Neural cell (in vitro differentiated cells): ENCODE results near the gene GABRD. TPM values are rescaled to one million over a fixed set of nuclear protein-coding genes. Genes with fewer than 3 reads are reported as not detected.

Source experiments
- H2AFZ ChIP-seq: fragments of 200-600, 300-800 bp; sonication (generic), shearing (Covaris generic); 2 replicates; pipeline ENCODE4 v1.6.0; 2014; ENCODE audit warnings: low read depth, mild to moderate bottlenecking, antibody characterized with exemption, low read length, moderate library complexity
- H3F3A ChIP-seq: fragments of 200-600 bp; shearing (Covaris generic); 2 replicates; pipeline ENCODE4 v1.6.1; 2016; ENCODE audit warnings: mild to moderate bottlenecking, moderate library complexity, mixed read lengths, antibody characterized with exemption, low read length; ENCODE audit not compliant: insufficient read depth, poor library complexity, severe bottlenecking
- H3K27ac ChIP-seq: fragments of 200-600, 300-800 bp; sonication (generic), shearing (Covaris generic); 2 replicates; pipeline ENCODE4 v1.5.1; 2014; ENCODE audit warnings: mild to moderate bottlenecking, low read length, moderate library complexity
- H3K27me3 ChIP-seq: fragments of 300-800, 200-600 bp; sonication (generic), shearing (Covaris generic); 2 replicates; pipeline ENCODE4 v1.6.0; 2014; ENCODE audit warnings: mild to moderate bottlenecking, low read depth, low read length, moderate library complexity; ENCODE audit not compliant: insufficient read depth
- H3K36me3 ChIP-seq: fragments of 300-800, 200-600 bp; sonication (generic), shearing (Covaris generic); 2 replicates; pipeline ENCODE4 v1.5.1; 2014; ENCODE audit warnings: mild to moderate bottlenecking, antibody characterized with exemption, low read length, moderate library complexity; ENCODE audit not compliant: insufficient read depth
- H3K4me2 ChIP-seq: fragments of 300-800, 200-600 bp; sonication (generic), shearing (Covaris generic); 2 replicates; pipeline ENCODE4 v1.6.0; 2014; ENCODE audit warnings: mild to moderate bottlenecking, low read length
- H3K4me3 ChIP-seq: fragments of 300-800, 200-600 bp; sonication (generic), shearing (Covaris generic); 2 replicates; pipeline ENCODE4 v1.5.1; 2014; ENCODE audit warnings: mild to moderate bottlenecking, low read length, moderate library complexity
- H3K79me2 ChIP-seq: fragments of 200-600 bp; shearing (Covaris generic); replicated peaks from 2 replicates; pipeline ENCODE4 v1.6.0; 2014; ENCODE audit warnings: mild to moderate bottlenecking, low read length, moderate library complexity; ENCODE audit not compliant: insufficient read depth
- H3K9ac ChIP-seq: fragments of 300-800, 200-600 bp; sonication (generic), shearing (Covaris generic); 2 replicates; pipeline ENCODE4 v1.6.1; 2016; ENCODE audit warnings: mild to moderate bottlenecking, low read length, mixed read lengths
- H3K9me2 ChIP-seq: fragments of 200-600 bp; shearing (Covaris generic); 2 replicates; pipeline ENCODE4 v1.6.1; 2016; ENCODE audit warnings: mild to moderate bottlenecking, low read length, mixed read lengths; ENCODE audit not compliant: insufficient read depth
- H3K9me3 ChIP-seq: fragments of 200-600, 300-800 bp; sonication (generic), shearing (Covaris generic); 2 replicates; pipeline ENCODE4 v1.6.1; 2016; ENCODE audit warnings: mild to moderate bottlenecking, mixed run types, low read length, moderate library complexity, mixed read lengths
- H4K20me1 ChIP-seq: fragments of 200-600 bp; shearing (Covaris generic); 2 replicates; pipeline ENCODE4 v1.6.1; 2016; ENCODE audit warnings: mild to moderate bottlenecking, mixed run types; ENCODE audit not compliant: insufficient read depth
- CTCF ChIP-seq: fragments of 450-650 bp; IDR thresholded peaks from 2 replicates; pipeline ENCODE4 v1.5.1; 2014; ENCODE audit warnings: antibody characterized with exemption, mild to moderate bottlenecking, moderate library complexity; ENCODE audit not compliant: poor library complexity, severe bottlenecking
- EP300 ChIP-seq: fragments of 450-650 bp; conservative IDR thresholded peaks from 2 replicates; pipeline ENCODE4 v1.6.1; 2014; ENCODE audit warnings: antibody characterized with exemption, mild to moderate bottlenecking, moderate library complexity; ENCODE audit not compliant: poor library complexity, severe bottlenecking
- EZH2 ChIP-seq: fragments of 200-600, 300-800 bp; shearing (Covaris generic), sonication (generic); IDR thresholded peaks from 2 replicates; pipeline ENCODE4 v1.6.1; 2014; ENCODE audit warnings: antibody characterized with exemption, low read length, borderline replicate concordance, mild to moderate bottlenecking; ENCODE audit not compliant: insufficient read depth, poor library complexity, severe bottlenecking
- MXI1 ChIP-seq: fragments of 450-650 bp; conservative IDR thresholded peaks from 2 replicates; pipeline ENCODE4 v1.6.1; 2014; ENCODE audit warnings: antibody characterized with exemption, mild to moderate bottlenecking; ENCODE audit not compliant: poor library complexity, severe bottlenecking
- POLR2AphosphoS5 ChIP-seq: IDR thresholded peaks from 2 replicates; pipeline ENCODE4 v1.6.1; 2012
- RAD21 ChIP-seq: fragments of 450-650 bp; conservative IDR thresholded peaks from 2 replicates; pipeline ENCODE4 v1.6.1; 2014; ENCODE audit warnings: antibody characterized with exemption, mild to moderate bottlenecking, moderate library complexity
- REST ChIP-seq: IDR thresholded peaks from 2 replicates; pipeline ENCODE4 v1.6.1; 2012; ENCODE audit warnings: borderline replicate concordance
- SMC3 ChIP-seq: fragments of 450-650 bp; conservative IDR thresholded peaks from 2 replicates; pipeline ENCODE4 v1.6.1; 2014; ENCODE audit warnings: antibody characterized with exemption, mild to moderate bottlenecking, moderate library complexity; ENCODE audit not compliant: poor library complexity
- TAF1 ChIP-seq: IDR thresholded peaks from 2 replicates; pipeline ENCODE4 v1.6.1; 2012; ENCODE audit warnings: low read depth
- polyA plus RNA-seq: library from polyadenylated mRNA; depleted of rRNA; stranded (reverse); fragments of >200 nt; gene quantifications from 2 replicates; pipeline ENCODE4 v1.2.3, GENCODE V29; 2014

Gene GABRD
- polyA plus RNA-seq, 1 donor from 2014 or later: 0.85 TPM

- Histone ChIP-seq H3K27ac (no peak overlapping the region), H3K79me2 (no peaks in the 10 kb centered on the region), H3K9me2 (no peaks in the 10 kb centered on the region), H3K27me3 (no peaks in the 10 kb centered on the region), H2AFZ (no peak overlapping the region), H3K9ac (no peak overlapping the region), H3K4me3 (no peak overlapping the region), H3K36me3 (no peaks in the 10 kb centered on the region), H4K20me1 (no peaks in the 10 kb centered on the region), H3K9me3 (no peaks in the 10 kb centered on the region), H3F3A (no peaks in the 10 kb centered on the region), H3K4me2 (no peak overlapping the region)
- TF ChIP-seq EP300: no peak
- no peak for TF ChIP-seq POLR2AphosphoS5
- TF ChIP-seq TAF1: no peak
- no peak for TF ChIP-seq EZH2
- TF ChIP-seq RAD21: no peak
- no peak for TF ChIP-seq CTCF
- no peak for TF ChIP-seq SMC3
- no peak for TF ChIP-seq MXI1
- TF ChIP-seq REST: no peak
Observed at GRCh38 chr1:2033165-2033564, 14.0 kb downstream of the GABRD start.

- Histone ChIP-seq H3K9ac (no peak overlapping the region), H3K79me2 (no peaks in the 10 kb centered on the region), H3K9me3 (no peaks in the 10 kb centered on the region), H4K20me1 (no peaks in the 10 kb centered on the region), H3F3A (no peaks in the 10 kb centered on the region), H3K27me3 (no peaks in the 10 kb centered on the region), H3K36me3 (no peaks in the 10 kb centered on the region), H2AFZ (no peak overlapping the region), H3K4me2 (no peak overlapping the region), H3K4me3 (no peak overlapping the region), H3K27ac (no peak overlapping the region), H3K9me2 (no peaks in the 10 kb centered on the region)
- no peak for TF ChIP-seq REST
- no peak for TF ChIP-seq EZH2
- no peak for TF ChIP-seq MXI1
- TF ChIP-seq CTCF: no peak
- TF ChIP-seq SMC3: no peak
- no peak for TF ChIP-seq RAD21
- no peak for TF ChIP-seq POLR2AphosphoS5
- no peak for TF ChIP-seq TAF1
- TF ChIP-seq EP300: no peak
Observed at GRCh38 chr1:2036287-2036686, 17.1 kb downstream of the GABRD start.
